Prostate gland (tissue), 2 donors: ENCODE results near the gene SRPRB.

Experiments
- CTCF ChIP-seq, 4 experiments: fragments of 200-600 bp in 2 of 4; fragments of 450-650 bp in 2 of 4; sonication (generic) in 2 of 4; IDR thresholded peaks; 1 replicate in 3 of 4; 2 replicates in 1 of 4; pipeline ENCODE4 v1.5.1; 2016 to 2019; ENCODE audit warnings: antibody characterized with exemption in 4 of 4, mild to moderate bottlenecking in 2 of 4, moderate library complexity in 2 of 4
- POLR2A ChIP-seq: fragments of 450-650 bp; IDR thresholded peaks from one replicate; pipeline ENCODE4 v1.6.1; 2016; ENCODE audit warnings: antibody characterized with exemption, mild to moderate bottlenecking
- POLR2AphosphoS5 ChIP-seq: sonication (generic); formaldehyde crosslinking; IDR thresholded peaks from one replicate; pipeline ENCODE4 v1.6.1; 2017; ENCODE audit warnings: antibody characterized with exemption

- TF ChIP-seq CTCF (IDR thresholded peaks at IDR 0.05) (no peak), POLR2A (no peak), POLR2AphosphoS5 (no peak)
Measured at GRCh38 chr3:133869586-133869985, 64.0 kb downstream of the SRPRB start.
